HepG2 (cell line): Measurements from ENCODE around the gene ZNF888. TPM values are rescaled to one million over a fixed set of nuclear protein-coding genes. Genes with fewer than 3 reads are reported as not detected.
A peak's percentile ranks its signal among the peaks of the same experiment; 100 is the strongest.

Experiments
- ATAC-seq: fragments of 200-7000 bp; cut with Tn5 transposase; 3 replicates; pipeline ENCODE4 v1.9.1; 2020; ENCODE audit warnings: mild to moderate bottlenecking, moderate library complexity
- BruUV-seq: library from RNA; stranded (reverse); fragments of 400-500 nt; replicated peaks from 2 replicates; lab custom pipeline; 2021; lab: Mats Ljungman, UMichigan
- CTCF ChIA-PET: fragments of 300-600 bp; formaldehyde crosslinking; extraction: SDS; loops from one replicate; lab custom pipeline; 2021; ENCODE audit warnings: low total read pairs, inconsistent platforms, low intra/inter-chr PET ratio; lab: Yijun Ruan, JAX
- POLR2A ChIA-PET: fragments of 350-600 bp; sonication (Branson Sonifier 250); formaldehyde crosslinking; loops from one replicate; lab custom pipeline; 2020; ENCODE audit warnings: antibody characterized with exemption, inconsistent platforms; lab: Yijun Ruan, JAX
- DNase-seq: peaks from one replicate; pipeline ENCODE4 v3.0.0-alpha.2; 2015; ENCODE audit warnings: low spot score
- FAIRE-seq: peaks from 3 replicates; lab custom pipeline; 2011; peaks lifted over from hg19 to GRCh38; lab: Jason Lieb, UNC
- H2AFZ ChIP-seq: one replicate; pipeline ENCODE4 v1.6.1; 2011; ENCODE audit warnings: low read length, inconsistent platforms
- H3K27ac ChIP-seq: fragments of 300-600 bp; 3 replicates; pipeline ENCODE4 v1.8.0; 2011; ENCODE audit warnings: mixed run types, mild to moderate bottlenecking, mixed read lengths, low read length, inconsistent platforms; ENCODE audit not compliant: insufficient read depth; ENCODE audit errors: extremely low read length
- H3K27me3 ChIP-seq, 2 experiments: fragments of 200-600 bp in 1 of 2; 2 replicates in 1 of 2; 3 replicates in 1 of 2; pipeline versions ENCODE4 v1.6.0 to v1.8.0; 2011; ENCODE audit warnings: low read length in 2 of 2, mild to moderate bottlenecking in 2 of 2, moderate library complexity in 2 of 2, inconsistent platforms in 1 of 2; ENCODE audit not compliant: insufficient read depth in 2 of 2, control insufficient read depth in 1 of 2
- H3K36me3 ChIP-seq, 2 experiments: fragments of 200-600 bp in 1 of 2; replicated peaks in 1 of 2; 2 replicates in 1 of 2; 3 replicates in 1 of 2; pipeline versions ENCODE4 v1.5.1 to v1.8.0; 2011; ENCODE audit warnings: low read length in 2 of 2, inconsistent platforms in 1 of 2; ENCODE audit not compliant: insufficient read depth in 2 of 2, control insufficient read depth in 1 of 2
- H3K4me1 ChIP-seq: 2 replicates; pipeline ENCODE4 v1.5.1; 2012; ENCODE audit warnings: low read length, inconsistent platforms; ENCODE audit not compliant: insufficient read depth
- H3K4me2 ChIP-seq: 2 replicates; pipeline ENCODE4 v1.6.0; 2011; ENCODE audit warnings: low read depth, low read length, inconsistent platforms
- H3K4me3 ChIP-seq, 3 experiments: fragments of 200-600 bp in 1 of 3; sonication (generic), shearing (Covaris generic) in 1 of 3; replicated peaks in 1 of 3; 2 replicates each; pipeline ENCODE4 v1.5.1; 2011 to 2016; ENCODE audit warnings: low read length in 3 of 3, inconsistent platforms in 2 of 3, low read depth in 2 of 3, mild to moderate bottlenecking in 2 of 3, control low read depth in 1 of 3, mixed read lengths in 1 of 3; ENCODE audit not compliant: insufficient read depth in 1 of 3
- H3K79me2 ChIP-seq: one replicate; pipeline ENCODE4 v1.6.1; 2011; ENCODE audit warnings: low read length, inconsistent platforms; ENCODE audit not compliant: insufficient read depth
- H3K9ac ChIP-seq: 2 replicates; pipeline ENCODE4 v1.6.0; 2011; ENCODE audit warnings: mild to moderate bottlenecking, low read depth, low read length, inconsistent platforms; ENCODE audit not compliant: insufficient read depth
- H3K9me3 ChIP-seq: 2 replicates; pipeline ENCODE4 v1.5.1; 2012; ENCODE audit warnings: mild to moderate bottlenecking, low read length
- H4K20me1 ChIP-seq: 2 replicates; pipeline ENCODE4 v1.6.0; 2011; ENCODE audit warnings: inconsistent platforms, mild to moderate bottlenecking, low read length, moderate library complexity; ENCODE audit not compliant: insufficient read depth
- ARID2 ChIP-seq: sonication (generic); formaldehyde crosslinking; IDR thresholded peaks from 2 replicates; pipeline ENCODE4 v1.8.1; 2022; ENCODE audit warnings: mild to moderate bottlenecking, missing genetic modification reagents, borderline replicate concordance
- CEBPB ChIP-seq: IDR thresholded peaks from 2 replicates; pipeline ENCODE4 v1.6.1; 2011; ENCODE audit warnings: low read depth, low read length, improper control_type of control experiment, borderline replicate concordance
- CEBPG ChIP-seq: IDR thresholded peaks from 2 replicates; pipeline ENCODE4 v1.6.1; 2016
- MYC ChIP-seq: sonication (generic); formaldehyde crosslinking; IDR thresholded peaks from 2 replicates; pipeline ENCODE4 v1.9.0; 2021; ENCODE audit warnings: missing genetic modification reagents, borderline replicate concordance
- SOX6 ChIP-seq, 2 experiments: fragments of 450-650 bp in 1 of 2; sonication (generic) in 1 of 2; formaldehyde crosslinking in 1 of 2; IDR thresholded peaks; 2 replicates each; pipeline versions ENCODE4 v1.4.0 to v1.6.1; 2017 to 2020; ENCODE audit warnings: antibody characterized with exemption in 1 of 2, mild to moderate bottlenecking in 1 of 2, missing genetic modification reagents in 1 of 2
- SRY ChIP-seq: sonication (generic); formaldehyde crosslinking; IDR thresholded peaks from 2 replicates; pipeline ENCODE4 v1.8.0; 2022; ENCODE audit warnings: mild to moderate bottlenecking, missing genetic modification reagents
- ZC3H13 ChIP-seq: sonication (generic); formaldehyde crosslinking; IDR thresholded peaks from 2 replicates; pipeline ENCODE4 v1.8.1; 2023; ENCODE audit warnings: mild to moderate bottlenecking, missing genetic modification reagents, moderate library complexity
- ZNF556 ChIP-seq: sonication (generic); formaldehyde crosslinking; IDR thresholded peaks from 2 replicates; pipeline ENCODE4 v1.4.0; 2020; ENCODE audit warnings: mild to moderate bottlenecking, missing genetic modification reagents, borderline replicate concordance
- ZNF687 ChIP-seq: sonication (generic); formaldehyde crosslinking; IDR thresholded peaks from 2 replicates; pipeline ENCODE4 v1.5.1; 2020; ENCODE audit warnings: mild to moderate bottlenecking, missing genetic modification reagents, moderate library complexity
- ZNF709 ChIP-seq: sonication (generic); formaldehyde crosslinking; IDR thresholded peaks from 2 replicates; pipeline ENCODE4 v1.5.0; 2020; ENCODE audit warnings: mild to moderate bottlenecking, missing genetic modification reagents
- WGBS: methylation state at CpG from one replicate; pipeline ENCODE4 v1.1.6; 2017; ENCODE audit warnings: low lambda C conversion rate; 5-methylcytosine and 5-hydroxymethylcytosine counted together
- in situ Hi-C: cut with HindIII; loops from 2 replicates; pipeline ENCODE4 v1.10.0; 2017; ENCODE audit warnings: low pct_unique_long_range_greater_than_20kb; ENCODE audit not compliant: extremely low pct_ligation_motif_present
- intact Hi-C: fragments of 100-400 bp; cut with micrococcal nuclease; formaldehyde crosslinking; loops from one replicate; pipeline ENCODE4 v1.10.0; 2022; ENCODE audit not compliant: unreplicated experiment
- polyA plus RNA-seq, 8 experiments: library from polyadenylated mRNA; depleted of rRNA in 3 of 8; stranded (reverse) in 7 of 8; unstranded in 1 of 8; fragments of >200 nt; fragmentation: Illumina TruSeq in 4 of 8; extraction: Trizol in 4 of 8; gene quantifications; 2 replicates each; pipeline versions ENCODE4 v1.2.1 to v1.2.3, GENCODE V29; 2011 to 2016; ENCODE audit warnings: low read depth in 4 of 8, missing spikeins in 1 of 8, mixed read lengths in 1 of 8; ENCODE audit not compliant: insufficient read depth in 1 of 8
- total RNA-seq, 5 experiments: library from RNA; depleted of rRNA; stranded (reverse); fragments of >200 nt; fragmentation: Illumina TruSeq; extraction: Trizol; gene quantifications; 2 replicates each; pipeline ENCODE4 v1.2.3, GENCODE V29; 2016; ENCODE audit warnings: low read depth in 1 of 5
- TF ChIP-seq, protein P1 (sequence below): sonication (generic); formaldehyde crosslinking; IDR thresholded peaks from 2 replicates; pipeline ENCODE4 v1.5.0; 2020; ENCODE audit warnings: mild to moderate bottlenecking, missing genetic modification reagents, moderate library complexity
- TF ChIP-seq, protein P2 (sequence below): sonication (generic); formaldehyde crosslinking; IDR thresholded peaks from 2 replicates; pipeline ENCODE4 v1.5.0; 2020; ENCODE audit warnings: mild to moderate bottlenecking, low read depth, missing genetic modification reagents, borderline replicate concordance
- TF ChIP-seq, protein P3 (sequence below): sonication (generic); formaldehyde crosslinking; IDR thresholded peaks from 2 replicates; pipeline ENCODE4 v1.5.0; 2020; ENCODE audit warnings: mild to moderate bottlenecking, missing genetic modification reagents, borderline replicate concordance

ZNF888 gene
- total and polyA plus RNA-seq, 2 of the 13 experiments (the other 11 are each of a cell fraction or from before 2014, with no cell fraction given), result 1.7 to 7.6 TPM

- ATAC-seq (peak; percentile 64), FAIRE-seq (no peak), DNase-seq (peak; percentile 39)
- Histone ChIP-seq H3K9me3 (no peaks in the 10 kb centered on the region), H3K79me2 (no peaks in the 10 kb centered on the region), H3K36me3 (peaks cover 4 to 13% of the 10 kb centered on the region in 2 experiments; a peak in 3 of 5 replicates), H3K4me2 (peak overlapping the region; percentile 83), H3K4me1 (peaks cover 17% of the 10 kb centered on the region), H4K20me1 (no peaks in the 10 kb centered on the region), H3K27me3 (no peaks in the 10 kb centered on the region), H3K9ac (peak overlapping the region; percentile 41), H3K4me3 (peak overlapping the region; percentile 67 to 83 (median 80); a peak in 5 of 6 replicates), H2AFZ (no peak overlapping the region), H3K27ac (peak overlapping the region; percentile 21)
- ChIA-PET CTCF (no interaction called here), POLR2A (no interaction called here)
- TSS peak; percentile 89 for BruUV-seq
- WGBS, result 33% methylated on average over 18 of the region's 18 CpGs
- in situ Hi-C loops (no loop called here), intact Hi-C loops (loop anchor here (2.0 kb wide), 1 partner anchor 39 kb away; the partner anchor contains the start of gene ZNF816)
- peak; percentile 73; the same call in 1 of the 2 replicates for TF ChIP-seq ZC3H13 (CRISPR knock-in tag)
- TF ChIP-seq CEBPB, result peak; percentile 79
- 0 out of 2 replicates have a peak, but pooled peaks have one; percentile 12 for TF ChIP-seq ARID2 (CRISPR knock-in tag)
- TF ChIP-seq, protein P1, sequence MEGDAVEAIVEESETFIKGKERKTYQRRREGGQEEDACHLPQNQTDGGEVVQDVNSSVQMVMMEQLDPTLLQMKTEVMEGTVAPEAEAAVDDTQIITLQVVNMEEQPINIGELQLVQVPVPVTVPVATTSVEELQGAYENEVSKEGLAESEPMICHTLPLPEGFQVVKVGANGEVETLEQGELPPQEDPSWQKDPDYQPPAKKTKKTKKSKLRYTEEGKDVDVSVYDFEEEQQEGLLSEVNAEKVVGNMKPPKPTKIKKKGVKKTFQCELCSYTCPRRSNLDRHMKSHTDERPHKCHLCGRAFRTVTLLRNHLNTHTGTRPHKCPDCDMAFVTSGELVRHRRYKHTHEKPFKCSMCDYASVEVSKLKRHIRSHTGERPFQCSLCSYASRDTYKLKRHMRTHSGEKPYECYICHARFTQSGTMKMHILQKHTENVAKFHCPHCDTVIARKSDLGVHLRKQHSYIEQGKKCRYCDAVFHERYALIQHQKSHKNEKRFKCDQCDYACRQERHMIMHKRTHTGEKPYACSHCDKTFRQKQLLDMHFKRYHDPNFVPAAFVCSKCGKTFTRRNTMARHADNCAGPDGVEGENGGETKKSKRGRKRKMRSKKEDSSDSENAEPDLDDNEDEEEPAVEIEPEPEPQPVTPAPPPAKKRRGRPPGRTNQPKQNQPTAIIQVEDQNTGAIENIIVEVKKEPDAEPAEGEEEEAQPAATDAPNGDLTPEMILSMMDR (CRISPR knock-in tag), result peak; percentile 25; the same call in 1 of the 2 replicates
- peak; percentile 41 for TF ChIP-seq ZNF687 (CRISPR knock-in tag)
- peak; percentile 79 for TF ChIP-seq CEBPG (CRISPR knock-in tag)
- TF ChIP-seq, protein P2, sequence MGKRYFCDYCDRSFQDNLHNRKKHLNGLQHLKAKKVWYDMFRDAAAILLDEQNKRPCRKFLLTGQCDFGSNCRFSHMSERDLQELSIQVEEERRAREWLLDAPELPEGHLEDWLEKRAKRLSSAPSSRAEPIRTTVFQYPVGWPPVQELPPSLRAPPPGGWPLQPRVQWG (CRISPR knock-in tag), result no peak
- TF ChIP-seq SOX6 (IDR thresholded peaks at IDR 0.05), result no peak
- 0 out of 2 replicates have a peak, but pooled peaks have one; percentile 11 for TF ChIP-seq SOX6 (CRISPR knock-in tag; IDR thresholded peaks at IDR 0.05)
- no peak for TF ChIP-seq ZNF556
- peak; percentile 23; the same call in 1 of the 2 replicates for TF ChIP-seq MYC (CRISPR knock-in tag)
- TF ChIP-seq, protein P3, sequence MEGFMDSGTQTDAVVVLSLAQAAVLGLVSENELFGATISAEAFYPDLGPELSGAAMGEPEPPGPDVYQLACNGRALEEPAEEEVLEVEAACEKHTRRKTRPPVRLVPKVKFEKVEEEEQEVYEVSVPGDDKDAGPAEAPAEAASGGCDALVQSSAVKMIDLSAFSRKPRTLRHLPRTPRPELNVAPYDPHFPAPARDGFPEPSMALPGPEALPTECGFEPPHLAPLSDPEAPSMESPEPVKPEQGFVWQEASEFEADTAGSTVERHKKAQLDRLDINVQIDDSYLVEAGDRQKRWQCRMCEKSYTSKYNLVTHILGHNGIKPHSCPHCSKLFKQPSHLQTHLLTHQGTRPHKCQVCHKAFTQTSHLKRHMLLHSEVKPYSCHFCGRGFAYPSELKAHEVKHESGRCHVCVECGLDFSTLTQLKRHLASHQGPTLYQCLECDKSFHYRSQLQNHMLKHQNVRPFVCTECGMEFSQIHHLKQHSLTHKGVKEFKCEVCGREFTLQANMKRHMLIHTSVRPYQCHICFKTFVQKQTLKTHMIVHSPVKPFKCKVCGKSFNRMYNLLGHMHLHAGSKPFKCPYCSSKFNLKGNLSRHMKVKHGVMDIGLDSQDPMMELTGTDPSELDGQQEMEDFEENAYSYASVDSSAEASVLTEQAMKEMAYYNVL (CRISPR knock-in tag), result 0 out of 2 replicates have a peak, but pooled peaks have one; percentile 31
- no peak for TF ChIP-seq ZNF709 (CRISPR knock-in tag)
- TF ChIP-seq SRY (CRISPR knock-in tag), result no peak
Observed at GRCh38 chr19:52923778-52924593, 758 bp upstream of the ZNF888 start.
